Thyroid gland (tissue), 4 donors: Measurements from ENCODE around the gene CTNNA3.

Experiments used
- POLR2A ChIP-seq, 2 donors: fragments of 450-650 bp; IDR thresholded peaks; one replicate each; pipeline ENCODE4 v1.6.1; 2017; ENCODE audit warnings: antibody characterized with exemption in 2 of 2, mild to moderate bottlenecking in 2 of 2, moderate library complexity in 1 of 2
- TF ChIP-seq, protein P1 (sequence below), 6 experiments: fragments of 200-600 bp in 3 of 6; fragments of 450-650 bp in 3 of 6; sonication (generic) in 3 of 6; IDR thresholded peaks; one replicate each; pipeline ENCODE4 v1.5.1; 2016 to 2019; ENCODE audit warnings: antibody characterized with exemption in 6 of 6, mild to moderate bottlenecking in 2 of 6, inconsistent platforms in 1 of 6, moderate library complexity in 1 of 6

DNA sequence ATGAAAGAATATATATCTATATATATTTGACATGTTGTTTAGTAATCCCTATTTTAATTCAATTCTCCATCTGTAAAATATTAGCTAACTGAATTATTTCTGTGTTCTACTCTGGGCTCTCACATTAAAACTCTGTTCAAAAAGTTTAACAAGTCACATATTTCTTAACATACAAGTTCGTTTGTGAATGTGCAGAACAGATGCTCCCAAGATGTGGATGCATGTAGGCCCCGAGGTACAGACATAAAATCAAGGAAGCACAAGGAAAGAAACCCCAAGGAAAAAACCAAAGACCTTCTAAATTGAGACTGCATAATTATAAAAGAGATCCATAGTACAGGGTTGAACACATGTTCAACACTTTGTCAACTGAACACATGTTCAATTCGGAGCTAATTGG is 595.0 kb downstream of the CTNNA3 start:
- TF ChIP-seq, protein P1, sequence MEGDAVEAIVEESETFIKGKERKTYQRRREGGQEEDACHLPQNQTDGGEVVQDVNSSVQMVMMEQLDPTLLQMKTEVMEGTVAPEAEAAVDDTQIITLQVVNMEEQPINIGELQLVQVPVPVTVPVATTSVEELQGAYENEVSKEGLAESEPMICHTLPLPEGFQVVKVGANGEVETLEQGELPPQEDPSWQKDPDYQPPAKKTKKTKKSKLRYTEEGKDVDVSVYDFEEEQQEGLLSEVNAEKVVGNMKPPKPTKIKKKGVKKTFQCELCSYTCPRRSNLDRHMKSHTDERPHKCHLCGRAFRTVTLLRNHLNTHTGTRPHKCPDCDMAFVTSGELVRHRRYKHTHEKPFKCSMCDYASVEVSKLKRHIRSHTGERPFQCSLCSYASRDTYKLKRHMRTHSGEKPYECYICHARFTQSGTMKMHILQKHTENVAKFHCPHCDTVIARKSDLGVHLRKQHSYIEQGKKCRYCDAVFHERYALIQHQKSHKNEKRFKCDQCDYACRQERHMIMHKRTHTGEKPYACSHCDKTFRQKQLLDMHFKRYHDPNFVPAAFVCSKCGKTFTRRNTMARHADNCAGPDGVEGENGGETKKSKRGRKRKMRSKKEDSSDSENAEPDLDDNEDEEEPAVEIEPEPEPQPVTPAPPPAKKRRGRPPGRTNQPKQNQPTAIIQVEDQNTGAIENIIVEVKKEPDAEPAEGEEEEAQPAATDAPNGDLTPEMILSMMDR (IDR thresholded peaks at IDR 0.05) = no peak
- no peak for TF ChIP-seq POLR2A (IDR thresholded peaks at IDR 0.05)
